ENCODE data around the gene PLEKHA1.

PLEKHA1 gene

DNA sequence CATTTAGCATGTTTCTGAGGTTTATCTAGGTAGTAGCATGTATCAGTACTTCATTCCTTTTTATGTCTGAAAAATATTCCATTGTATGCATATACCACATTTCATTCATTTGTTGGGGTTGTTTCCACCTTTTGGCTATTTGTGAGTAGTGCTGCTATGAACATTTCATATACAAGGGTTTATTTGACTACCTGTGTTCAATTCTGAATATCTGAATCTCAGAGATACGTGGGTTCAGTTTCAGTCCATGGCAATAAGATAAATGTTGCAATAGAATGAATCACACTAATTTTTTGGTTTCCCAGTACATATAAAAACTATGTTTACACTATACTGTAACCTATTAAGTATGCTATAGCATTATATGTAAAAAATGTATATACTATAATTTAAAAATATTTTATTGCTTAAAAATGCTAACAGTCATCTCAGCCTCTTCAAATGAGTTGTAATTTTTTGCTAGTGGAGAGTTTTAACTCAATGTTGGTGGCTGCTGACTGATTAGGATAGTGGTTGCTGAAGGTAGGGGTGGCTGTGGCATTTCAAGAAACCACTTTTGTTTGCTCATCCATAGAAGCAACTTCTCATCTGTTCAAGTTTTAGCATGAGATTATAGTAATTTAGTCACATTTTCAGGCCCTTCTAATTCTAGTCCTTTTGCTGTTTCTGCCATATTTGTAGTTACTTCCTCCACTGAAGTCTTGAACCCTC lies 13.9 kb downstream of the PLEKHA1 start:
- Histone ChIP-seq H3K27me3 (ENCODE audit: control insufficient read depth in 5 of 5, insufficient read depth in 4 of 5, low read length in 5 of 5) (no peaks in the 10 kb centered on the region), H3K9ac (ENCODE audit: low read length in 5 of 5) (no peak overlapping the region), H3K9me3 (ENCODE audit: control insufficient read depth in 5 of 5, low read length in 5 of 5) (no peaks in the 10 kb centered on the region), H3K4me3 (ENCODE audit: low read depth in 1 of 5, low read length in 5 of 5) (no peak overlapping the region), H3K4me1 (ENCODE audit: control insufficient read depth in 5 of 5, insufficient read depth in 5 of 5, low read length in 5 of 5) (peaks cover 0 to 12% (median 8%) of the 10 kb centered on the region in 5 donors), H3K27ac (ENCODE audit: low read depth, low read length) (no peak overlapping the region), H3K36me3 (ENCODE audit: control insufficient read depth in 5 of 5, insufficient read depth in 5 of 5, low read length in 5 of 5) (no peaks in the 10 kb centered on the region)

- Histone ChIP-seq H3K4me3 (ENCODE audit: low read depth in 1 of 5, low read length in 5 of 5) (no peak overlapping the region), H3K36me3 (ENCODE audit: control insufficient read depth in 5 of 5, insufficient read depth in 5 of 5, low read length in 5 of 5) (peaks cover 5 to 9% (median 8%) of the 10 kb centered on the region in 5 donors), H3K27me3 (ENCODE audit: control insufficient read depth in 5 of 5, insufficient read depth in 4 of 5, low read length in 5 of 5) (no peaks in the 10 kb centered on the region), H3K9ac (ENCODE audit: low read length in 5 of 5) (no peak overlapping the region), H3K27ac (ENCODE audit: low read depth, low read length) (no peak overlapping the region), H3K4me1 (ENCODE audit: control insufficient read depth in 5 of 5, insufficient read depth in 5 of 5, low read length in 5 of 5) (peaks cover 0 to 12% (median 8%) of the 10 kb centered on the region in 5 donors), H3K9me3 (ENCODE audit: control insufficient read depth in 5 of 5, low read length in 5 of 5) (no peaks in the 10 kb centered on the region)
These were observed 15.8 kb downstream of the PLEKHA1 start for GRCh38 chr10:122390271-122390670.

DNA sequence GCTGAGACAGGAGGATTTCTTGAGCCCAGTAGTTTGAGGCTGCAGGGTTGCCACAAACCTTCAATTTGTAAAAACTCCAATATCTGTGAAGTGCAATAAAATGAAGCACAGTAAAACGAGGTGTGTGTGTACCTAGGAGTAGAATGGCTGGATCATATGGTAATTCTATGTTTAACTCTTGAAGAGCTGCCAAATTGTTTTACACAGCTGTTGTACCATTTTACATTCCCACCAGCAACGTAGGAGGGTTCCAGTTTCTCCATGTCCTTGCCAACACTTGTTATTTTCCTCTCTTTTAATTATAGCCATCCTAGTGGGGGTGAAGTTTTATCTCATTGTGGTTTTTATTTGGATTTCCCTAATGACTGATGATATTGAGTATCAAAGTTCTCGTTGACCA lies 16.2 kb downstream of the PLEKHA1 start:
- Histone ChIP-seq H3K36me3 (ENCODE audit: control insufficient read depth in 5 of 5, insufficient read depth in 5 of 5, low read length in 5 of 5) (peaks cover 5 to 11% (median 10%) of the 10 kb centered on the region in 5 donors), H3K9me3 (ENCODE audit: control insufficient read depth in 5 of 5, low read length in 5 of 5) (no peaks in the 10 kb centered on the region), H3K27me3 (ENCODE audit: control insufficient read depth in 5 of 5, insufficient read depth in 4 of 5, low read length in 5 of 5) (no peaks in the 10 kb centered on the region), H3K4me1 (ENCODE audit: control insufficient read depth in 5 of 5, insufficient read depth in 5 of 5, low read length in 5 of 5) (peaks cover 0 to 12% (median 8%) of the 10 kb centered on the region in 5 donors), H3K9ac (ENCODE audit: low read length in 5 of 5) (no peak overlapping the region), H3K27ac (ENCODE audit: low read depth, low read length) (no peak overlapping the region), H3K4me3 (ENCODE audit: low read depth in 1 of 5, low read length in 5 of 5) (no peak overlapping the region)

DNA sequence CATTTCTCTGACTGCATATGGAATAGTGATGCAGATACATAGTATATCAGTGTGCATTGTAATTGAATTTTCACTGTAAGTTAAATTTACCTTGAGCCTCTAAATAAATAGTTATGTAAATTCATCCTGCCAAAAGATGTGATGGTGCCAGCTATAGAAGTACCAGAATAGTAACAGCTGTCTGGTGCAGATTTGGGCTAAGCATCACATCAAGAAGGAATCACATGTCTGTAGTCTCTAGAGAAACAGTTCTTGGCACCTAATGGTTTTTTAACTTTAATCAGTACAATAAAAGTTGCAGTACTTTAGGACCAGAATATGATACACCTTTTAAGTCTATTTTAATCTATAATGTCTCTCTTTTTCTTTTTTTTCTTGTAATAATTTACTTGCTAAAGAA lies 17.4 kb downstream of the PLEKHA1 start:
- Histone ChIP-seq H3K36me3 (ENCODE audit: control insufficient read depth in 5 of 5, insufficient read depth in 5 of 5, low read length in 5 of 5) (peaks cover 5 to 18% (median 16%) of the 10 kb centered on the region in 5 donors), H3K4me3 (ENCODE audit: low read depth in 1 of 5, low read length in 5 of 5) (no peak overlapping the region), H3K9me3 (ENCODE audit: control insufficient read depth in 5 of 5, low read length in 5 of 5) (no peaks in the 10 kb centered on the region), H3K9ac (ENCODE audit: low read length in 5 of 5) (no peak overlapping the region), H3K27ac (ENCODE audit: low read depth, low read length) (no peak overlapping the region), H3K4me1 (ENCODE audit: control insufficient read depth in 5 of 5, insufficient read depth in 5 of 5, low read length in 5 of 5) (peaks cover 0 to 12% (median 7%) of the 10 kb centered on the region in 5 donors), H3K27me3 (ENCODE audit: control insufficient read depth in 5 of 5, insufficient read depth in 4 of 5, low read length in 5 of 5) (no peaks in the 10 kb centered on the region)

- no peaks in the 10 kb centered on the region for H3K9me3 ChIP-seq (ENCODE audit: control insufficient read depth in 5 of 5, low read length in 5 of 5)
- peaks cover 5 to 25% (median 21%) of the 10 kb centered on the region in 5 donors for H3K36me3 ChIP-seq (ENCODE audit: control insufficient read depth in 5 of 5, insufficient read depth in 5 of 5, low read length in 5 of 5)
- no peak overlapping the region for H3K9ac ChIP-seq (ENCODE audit: low read length in 5 of 5)
- no peaks in the 10 kb centered on the region for H3K27me3 ChIP-seq (ENCODE audit: control insufficient read depth in 5 of 5, insufficient read depth in 4 of 5, low read length in 5 of 5)
- H3K4me1 ChIP-seq (ENCODE audit: control insufficient read depth in 5 of 5, insufficient read depth in 5 of 5, low read length in 5 of 5), result peaks cover 0 to 12% (median 7%) of the 10 kb centered on the region in 5 donors
- H3K4me3 ChIP-seq (ENCODE audit: low read depth in 1 of 5, low read length in 5 of 5), result no peak overlapping the region
- no peak overlapping the region for H3K27ac ChIP-seq (ENCODE audit: low read depth, low read length)
These were observed 18.3 kb downstream of the PLEKHA1 start for GRCh38 chr10:122392835-122393234.

- H3K9me3 ChIP-seq (ENCODE audit: control insufficient read depth in 5 of 5, low read length in 5 of 5), result no peaks in the 10 kb centered on the region
- H3K4me1 ChIP-seq (ENCODE audit: control insufficient read depth in 5 of 5, insufficient read depth in 5 of 5, low read length in 5 of 5), result peaks cover 0 to 12% (median 7%) of the 10 kb centered on the region in 5 donors
- no peaks in the 10 kb centered on the region for H3K27me3 ChIP-seq (ENCODE audit: control insufficient read depth in 5 of 5, insufficient read depth in 4 of 5, low read length in 5 of 5)
- no peak overlapping the region for H3K27ac ChIP-seq (ENCODE audit: low read depth, low read length)
- H3K36me3 ChIP-seq (ENCODE audit: control insufficient read depth in 5 of 5, insufficient read depth in 5 of 5, low read length in 5 of 5), result peaks cover 5 to 30% (median 24%) of the 10 kb centered on the region in 5 donors
- H3K9ac ChIP-seq (ENCODE audit: low read length in 5 of 5), result no peak overlapping the region
- no peak overlapping the region for H3K4me3 ChIP-seq (ENCODE audit: low read depth in 1 of 5, low read length in 5 of 5)
These were observed 18.8 kb downstream of the PLEKHA1 start for GRCh38 chr10:122393288-122393687.

- no peaks in the 10 kb centered on the region for H3K27me3 ChIP-seq (ENCODE audit: control insufficient read depth in 5 of 5, insufficient read depth in 4 of 5, low read length in 5 of 5)
- H3K4me1 ChIP-seq (ENCODE audit: control insufficient read depth in 5 of 5, insufficient read depth in 5 of 5, low read length in 5 of 5), result peaks cover 0 to 13% (median 3%) of the 10 kb centered on the region in 5 donors
- H3K9ac ChIP-seq (ENCODE audit: low read length in 5 of 5), result no peak overlapping the region
- no peak overlapping the region for H3K27ac ChIP-seq (ENCODE audit: low read depth, low read length)
- H3K4me3 ChIP-seq (ENCODE audit: low read depth in 1 of 5, low read length in 5 of 5), result no peak overlapping the region
- no peaks in the 10 kb centered on the region for H3K9me3 ChIP-seq (ENCODE audit: control insufficient read depth in 5 of 5, low read length in 5 of 5)
- peaks cover 16 to 45% (median 29%) of the 10 kb centered on the region in 5 donors for H3K36me3 ChIP-seq (ENCODE audit: control insufficient read depth in 5 of 5, insufficient read depth in 5 of 5, low read length in 5 of 5)
These were observed 28.1 kb downstream of the PLEKHA1 start for GRCh38 chr10:122402548-122403131.

- Histone ChIP-seq H3K36me3 (ENCODE audit: control insufficient read depth in 5 of 5, insufficient read depth in 5 of 5, low read length in 5 of 5) (peaks cover 13 to 35% (median 27%) of the 10 kb centered on the region in 5 donors), H3K4me3 (ENCODE audit: low read depth in 1 of 5, low read length in 5 of 5) (no peak overlapping the region), H3K9me3 (ENCODE audit: control insufficient read depth in 5 of 5, low read length in 5 of 5) (no peaks in the 10 kb centered on the region), H3K27ac (ENCODE audit: low read depth, low read length) (no peak overlapping the region), H3K27me3 (ENCODE audit: control insufficient read depth in 5 of 5, insufficient read depth in 4 of 5, low read length in 5 of 5) (no peaks in the 10 kb centered on the region), H3K9ac (ENCODE audit: low read length in 5 of 5) (no peak overlapping the region), H3K4me1 (ENCODE audit: control insufficient read depth in 5 of 5, insufficient read depth in 5 of 5, low read length in 5 of 5) (peaks cover 0 to 13% (median 3%) of the 10 kb centered on the region in 5 donors)
These were observed 30.1 kb downstream of the PLEKHA1 start for GRCh38 chr10:122404576-122404975.

GRCh38 chr10:122407375-122408125 lies 33.0 kb downstream of the PLEKHA1 start:
- no peak overlapping the region for H3K9ac ChIP-seq (ENCODE audit: low read length in 5 of 5)
- no peaks in the 10 kb centered on the region for H3K9me3 ChIP-seq (ENCODE audit: control insufficient read depth in 5 of 5, low read length in 5 of 5)
- no peaks in the 10 kb centered on the region for H3K27me3 ChIP-seq (ENCODE audit: control insufficient read depth in 5 of 5, insufficient read depth in 4 of 5, low read length in 5 of 5)
- H3K4me1 ChIP-seq (ENCODE audit: control insufficient read depth in 5 of 5, insufficient read depth in 5 of 5, low read length in 5 of 5), result peaks cover 0 to 13% (median 3%) of the 10 kb centered on the region in 5 donors
- H3K36me3 ChIP-seq (ENCODE audit: control insufficient read depth in 5 of 5, insufficient read depth in 5 of 5, low read length in 5 of 5), result peaks cover 5 to 23% (median 19%) of the 10 kb centered on the region in 5 donors
- no peak overlapping the region for H3K4me3 ChIP-seq (ENCODE audit: low read depth in 1 of 5, low read length in 5 of 5)
- H3K27ac ChIP-seq (ENCODE audit: low read depth, low read length), result peak overlapping the region; percentile 35

DNA sequence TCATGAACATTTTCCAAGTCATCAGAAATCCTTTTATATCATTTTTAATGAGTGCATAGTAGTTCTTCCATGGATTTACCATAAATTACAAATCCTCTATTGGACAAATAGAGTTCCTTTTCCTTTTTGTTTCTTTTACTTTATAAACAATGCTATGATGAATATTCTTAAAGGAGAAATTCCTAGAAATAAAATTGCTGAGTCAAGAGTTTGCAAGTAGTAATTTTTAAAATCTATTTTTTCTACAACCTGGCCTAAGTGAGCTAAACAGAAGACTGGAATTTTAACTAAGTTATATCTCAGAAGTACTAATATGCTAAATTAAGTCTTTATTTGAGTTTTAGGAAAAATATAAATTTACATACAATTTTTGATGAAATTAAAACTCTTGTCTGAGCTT lies 38.8 kb downstream of the PLEKHA1 start:
- Histone ChIP-seq H3K36me3 (ENCODE audit: control insufficient read depth in 5 of 5, insufficient read depth in 5 of 5, low read length in 5 of 5) (peaks cover 4 to 23% (median 18%) of the 10 kb centered on the region in 5 donors), H3K9me3 (ENCODE audit: control insufficient read depth in 5 of 5, low read length in 5 of 5) (no peaks in the 10 kb centered on the region), H3K4me3 (ENCODE audit: low read depth in 1 of 5, low read length in 5 of 5) (no peak overlapping the region), H3K27ac (ENCODE audit: low read depth, low read length) (no peak overlapping the region), H3K9ac (ENCODE audit: low read length in 5 of 5) (no peak overlapping the region), H3K27me3 (ENCODE audit: control insufficient read depth in 5 of 5, insufficient read depth in 4 of 5, low read length in 5 of 5) (no peaks in the 10 kb centered on the region), H3K4me1 (ENCODE audit: control insufficient read depth in 5 of 5, insufficient read depth in 5 of 5, low read length in 5 of 5) (peaks cover 0 to 4% (median 3%) of the 10 kb centered on the region in 5 donors)
